H1 (cell line): ENCODE data around the gene TNS1. TPM values are rescaled to one million over a fixed set of nuclear protein-coding genes. Genes with fewer than 3 reads are reported as not detected.

Experiments
- CTCF ChIA-PET: fragments of 300-600 bp; sonication (Branson Sonifier 250); formaldehyde crosslinking; loops from one replicate; lab custom pipeline; 2021; ENCODE audit not compliant: partially characterized antibody; lab: Charles Lee
- POLR2A ChIA-PET: fragments of 300-600 bp; sonication (Branson Sonifier 250); formaldehyde crosslinking; loops from one replicate; lab custom pipeline; 2021; ENCODE audit warnings: inconsistent platforms; ENCODE audit not compliant: partially characterized antibody; lab: Charles Lee
- DNase-seq, 2 experiments: peaks; one replicate each; pipeline versions ENCODE4 v3.0.0 to v3.0.0-alpha.2; 2010 to 2022; ENCODE audit warnings: low spot score in 2 of 2, low read depth in 1 of 2, mixed read lengths in 1 of 2
- FAIRE-seq: peaks from 2 replicates; lab custom pipeline; 2011; peaks lifted over from hg19 to GRCh38; lab: Jason Lieb, UNC
- H2AFZ ChIP-seq: 2 replicates; pipeline ENCODE4 v1.8.1; 2012; ENCODE audit warnings: low read length, inconsistent platforms
- H2AK5ac ChIP-seq: 2 replicates; pipeline ENCODE4 v1.6.1; 2013; ENCODE audit warnings: low read depth, low read length
- H2BK120ac ChIP-seq: replicated peaks from 2 replicates; pipeline ENCODE3; 2013; ENCODE audit warnings: low read depth, low read length, inconsistent platforms
- H2BK12ac ChIP-seq: 2 replicates; pipeline ENCODE4 v1.6.1; 2013; ENCODE audit warnings: low read depth, low read length
- H2BK15ac ChIP-seq: 2 replicates; pipeline ENCODE4 v1.6.1; 2013; ENCODE audit warnings: low read length
- H2BK20ac ChIP-seq: 2 replicates; pipeline ENCODE4 v1.6.1; 2013; ENCODE audit warnings: low read length
- H2BK5ac ChIP-seq: 2 replicates; pipeline ENCODE4 v1.6.1; 2013; ENCODE audit warnings: low read depth, low read length
- H3K14ac ChIP-seq: 2 replicates; pipeline ENCODE4 v1.6.1; 2013; ENCODE audit warnings: inconsistent platforms; ENCODE audit not compliant: insufficient read length
- H3K18ac ChIP-seq: 2 replicates; pipeline ENCODE4 v1.6.1; 2013; ENCODE audit warnings: low read length; ENCODE audit errors: extremely low read depth
- H3K23ac ChIP-seq: 2 replicates; pipeline ENCODE4 v1.6.1; 2013; ENCODE audit warnings: inconsistent platforms; ENCODE audit not compliant: insufficient read length
- H3K23me2 ChIP-seq: 2 replicates; pipeline ENCODE4 v1.6.1; 2013; ENCODE audit warnings: low read depth, low read length
- H3K27ac ChIP-seq: 2 replicates; pipeline ENCODE4 v1.6.1; 2011; ENCODE audit warnings: low read depth, low read length, inconsistent platforms
- H3K27me3 ChIP-seq, 4 experiments: replicated peaks in 1 of 4; 1 replicate in 1 of 4; 2 replicates in 3 of 4; pipeline versions ENCODE4 v1.6.1 to v1.8.1; 2011 to 2013; ENCODE audit warnings: low read length in 3 of 4, mild to moderate bottlenecking in 3 of 4, inconsistent platforms in 2 of 4, mixed read lengths in 2 of 4, moderate library complexity in 1 of 4; ENCODE audit not compliant: control insufficient read depth in 3 of 4, insufficient read depth in 3 of 4; ENCODE audit errors: extremely low read depth in 1 of 4
- H3K36me3 ChIP-seq, 4 experiments: 2 replicates each; pipeline versions ENCODE4 v1.6.1 to v1.8.1; 2011 to 2013; ENCODE audit warnings: mild to moderate bottlenecking in 4 of 4, low read length in 3 of 4, moderate library complexity in 2 of 4, control low read depth in 1 of 4, inconsistent platforms in 1 of 4; ENCODE audit not compliant: insufficient read depth in 4 of 4, control insufficient read depth in 2 of 4
- H3K4ac ChIP-seq: replicated peaks from 2 replicates; pipeline ENCODE3; 2013; ENCODE audit warnings: low read length, low read depth, mixed read lengths, inconsistent platforms; ENCODE audit not compliant: insufficient read length
- H3K4me1 ChIP-seq, 4 experiments: replicated peaks in 1 of 4; 1 replicate in 1 of 4; 2 replicates in 3 of 4; pipeline versions ENCODE4 v1.6.1 to v1.8.1; 2011 to 2013; ENCODE audit warnings: low read length in 3 of 4, inconsistent platforms in 2 of 4, mixed read lengths in 1 of 4; ENCODE audit not compliant: insufficient read depth in 4 of 4, control insufficient read depth in 3 of 4
- H3K4me2 ChIP-seq, 2 experiments: 2 replicates each; pipeline versions ENCODE4 v1.6.1 to v1.8.1; 2011 to 2013; ENCODE audit warnings: low read depth in 2 of 2, low read length in 2 of 2, control low read depth in 1 of 2, inconsistent platforms in 1 of 2, mild to moderate bottlenecking in 1 of 2; ENCODE audit not compliant: insufficient read depth in 1 of 2
- H3K4me3 ChIP-seq, 4 experiments: fragments of 200-600, 300-600 bp in 1 of 4; sonication (generic), shearing (Covaris generic), sonication (Bioruptor Twin) in 1 of 4; 2 replicates each; pipeline versions ENCODE4 v1.5.1 to v1.8.1; 2011 to 2016; ENCODE audit warnings: low read length in 4 of 4, low read depth in 3 of 4, control low read depth in 2 of 4, inconsistent platforms in 2 of 4, mild to moderate bottlenecking in 2 of 4, mixed read lengths in 1 of 4, moderate library complexity in 1 of 4; ENCODE audit not compliant: insufficient read depth in 2 of 4; ENCODE audit errors: extremely low read depth in 1 of 4
- H3K56ac ChIP-seq: replicated peaks from 2 replicates; pipeline ENCODE3; 2013; ENCODE audit warnings: low read depth, mild to moderate bottlenecking, mixed read lengths, low read length, inconsistent platforms; ENCODE audit not compliant: insufficient read length
- H3K79me1 ChIP-seq: 2 replicates; pipeline ENCODE4 v1.6.1; 2013; ENCODE audit warnings: low read depth, low read length, control low read depth
- H3K79me2 ChIP-seq, 2 experiments: 2 replicates each; pipeline versions ENCODE4 v1.6.1 to v1.8.1; 2012 to 2013; ENCODE audit warnings: low read length in 2 of 2, mild to moderate bottlenecking in 2 of 2, inconsistent platforms in 1 of 2; ENCODE audit not compliant: insufficient read depth in 2 of 2, control insufficient read depth in 1 of 2
- H3K9ac ChIP-seq, 4 experiments: replicated peaks in 1 of 4; 1 replicate in 1 of 4; 2 replicates in 3 of 4; pipeline versions ENCODE4 v1.6.1 to v1.8.1; 2011 to 2013; ENCODE audit warnings: low read depth in 3 of 4, low read length in 3 of 4, control low read depth in 2 of 4, mild to moderate bottlenecking in 2 of 4, moderate library complexity in 2 of 4, inconsistent platforms in 1 of 4; ENCODE audit errors: extremely low read depth in 1 of 4
- H3K9me3 ChIP-seq, 2 experiments: 2 replicates each; pipeline versions ENCODE4 v1.6.1 to v1.8.1; 2012 to 2013; ENCODE audit warnings: mild to moderate bottlenecking in 2 of 2, moderate library complexity in 2 of 2, control low read depth in 1 of 2, inconsistent platforms in 1 of 2, low read depth in 1 of 2, low read length in 1 of 2, mixed read lengths in 1 of 2; ENCODE audit not compliant: insufficient read depth in 2 of 2
- H4K20me1 ChIP-seq, 2 experiments: replicated peaks in 1 of 2; 2 replicates each; pipeline versions ENCODE3 to v1.8.1; 2011 to 2013; ENCODE audit warnings: inconsistent platforms in 2 of 2, low read length in 2 of 2, mild to moderate bottlenecking in 1 of 2; ENCODE audit not compliant: insufficient read depth in 2 of 2, control insufficient read depth in 1 of 2
- H4K5ac ChIP-seq: 2 replicates; pipeline ENCODE4 v1.6.1; 2013; ENCODE audit warnings: low read length, low read depth, mixed read lengths, inconsistent platforms; ENCODE audit not compliant: insufficient read length
- H4K8ac ChIP-seq: 2 replicates; pipeline ENCODE4 v1.8.0; 2013; ENCODE audit warnings: mild to moderate bottlenecking, moderate library complexity, low read length, inconsistent platforms; ENCODE audit not compliant: insufficient read depth; ENCODE audit errors: extremely low read depth
- H4K91ac ChIP-seq: replicated peaks from 2 replicates; pipeline ENCODE3; 2013; ENCODE audit warnings: low read length, mixed read lengths, inconsistent platforms; ENCODE audit not compliant: insufficient read length
- GABPA ChIP-seq: IDR thresholded peaks from 2 replicates; pipeline ENCODE4 v1.6.1; 2011; ENCODE audit warnings: mild to moderate bottlenecking, low read length, moderate library complexity, borderline replicate concordance; ENCODE audit not compliant: insufficient read depth
- HDAC2 ChIP-seq, 2 experiments: fragments of 300-600 bp in 1 of 2; sonication (generic) in 1 of 2; IDR thresholded peaks; 2 replicates each; pipeline ENCODE4 v1.6.1; 2011 to 2012; ENCODE audit warnings: low read depth in 2 of 2, low read length in 2 of 2, mild to moderate bottlenecking in 2 of 2, moderate library complexity in 2 of 2, borderline replicate concordance in 1 of 2, inconsistent platforms in 1 of 2
- POLR2AphosphoS5 ChIP-seq: IDR thresholded peaks from 2 replicates; pipeline ENCODE4 v1.6.1; 2011; ENCODE audit warnings: low read depth, low read length
- RXRA ChIP-seq: IDR thresholded peaks from 2 replicates; pipeline ENCODE4 v1.6.1; 2011; ENCODE audit warnings: low read depth, mild to moderate bottlenecking, low read length, moderate library complexity; ENCODE audit not compliant: insufficient read depth
- SP2 ChIP-seq: IDR thresholded peaks from 2 replicates; pipeline ENCODE4 v1.6.1; 2012; ENCODE audit warnings: mild to moderate bottlenecking, low read length, inconsistent platforms
- WGBS, 2 experiments: shearing (Covaris generic) in 1 of 2; methylation state at CpG; one replicate each; pipeline versions ENCODE4 v1.1.6 to v1.1.7; 2013 to 2015; ENCODE audit warnings: low lambda C conversion rate in 2 of 2, mixed read lengths in 2 of 2, inconsistent platforms in 1 of 2, low coverage in 1 of 2, missing lambda C conversion rate in 1 of 2; ENCODE audit not compliant: insufficient replicate concordance in 2 of 2, insufficient coverage in 1 of 2, insufficient read length in 1 of 2; ENCODE audit errors: extremely low coverage in 1 of 2, missing lambda C conversion rate in 1 of 2; 5-methylcytosine and 5-hydroxymethylcytosine counted together
- polyA plus RNA-seq, 7 experiments: library from polyadenylated mRNA; depleted of rRNA in 3 of 7; stranded (reverse) in 5 of 7; unstranded in 2 of 7; fragments of >200 nt in 5 of 7; fragments of 200-250 nt in 2 of 7; gene quantifications; 1 replicate in 5 of 7; 2 replicates in 1 of 7; 4 replicates in 1 of 7; pipeline versions ENCODE4 v1.2.1 to v1.2.3, GENCODE V29; 2011 to 2013; ENCODE audit warnings: missing spikeins in 2 of 7, mixed read lengths in 2 of 7
- total RNA-seq: library from RNA; stranded (reverse); fragmentation: NEBNext Ultra II Directional; extraction: Animal tissue kit (Norgen Biotek cat#: 25700); gene quantifications from 2 replicates; pipeline ENCODE4 v1.2.1, GENCODE V29; 2021

The TNS1 gene
- total and polyA plus RNA-seq, 2 of the 8 experiments (the other 6 are each of a cell fraction or from before 2014, with no cell fraction given), result 1.5 to 5.1 TPM

DNA sequence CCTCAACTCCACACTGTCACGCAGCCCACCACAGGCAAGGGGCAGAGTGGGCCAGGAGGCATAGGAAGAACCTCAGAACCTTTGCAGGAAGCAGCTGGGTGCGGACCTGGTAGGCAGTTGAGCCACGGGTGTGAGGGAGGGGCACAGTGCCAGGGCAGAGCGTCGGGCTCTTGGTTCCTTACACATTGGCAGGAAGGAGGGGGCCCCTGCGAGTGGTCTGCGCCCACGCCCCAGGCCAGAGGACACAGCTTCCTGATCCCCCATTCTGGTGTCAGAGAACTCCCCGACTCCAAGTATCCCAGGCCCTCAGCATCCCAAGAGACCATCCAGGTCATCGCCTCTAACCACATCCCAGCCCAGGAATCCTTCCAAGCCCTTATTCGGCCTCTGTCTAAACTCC, 61.5 kb downstream of the TNS1 start:
- Histone ChIP-seq H4K8ac (no peak overlapping the region), H3K56ac (no peak overlapping the region), H3K4ac (no peak overlapping the region), H4K91ac (no peak overlapping the region), H3K4me3 (no peak overlapping the region), H3K79me2 (no peaks in the 10 kb centered on the region), H2BK12ac (no peak overlapping the region), H4K20me1 (no peaks in the 10 kb centered on the region), H3K9ac (no peak overlapping the region), H4K5ac (no peak overlapping the region), H2BK120ac (no peak overlapping the region), H2BK20ac (no peak overlapping the region), H3K4me1 (peaks cover 4 to 17% (median 12%) of the 10 kb centered on the region in 4 experiments), H3K18ac (no peak overlapping the region), H3K9me3 (no peaks in the 10 kb centered on the region), H3K23me2 (no peaks in the 10 kb centered on the region), H3K27me3 (no peaks in the 10 kb centered on the region; a peak in 1 of 7 replicates), H2AFZ (no peak overlapping the region), H3K4me2 (no peak overlapping the region), H3K23ac (no peak overlapping the region)
- FAIRE-seq, result no peak
- no peak for DNase-seq
- POLR2A ChIA-PET, result interaction anchor here (0.9 kb wide), 1 partner anchor 8 kb away, joined by 7 read pairs; no protein-coding TSS in a partner anchor
- TF ChIP-seq RXRA (no peak), HDAC2 (IDR thresholded peaks at IDR 0.05; ENCODE audit: borderline replicate concordance in 1 of 2, low read depth in 2 of 2, low read length in 2 of 2) (no peak), POLR2AphosphoS5 (no peak), SP2 (no peak), GABPA (no peak)
- TF ChIP-seq, all 59 proteins: peak for 0
- H2AK5ac ChIP-seq, result no peak overlapping the region
- no peak overlapping the region for H2BK15ac ChIP-seq
- no peak overlapping the region for H3K14ac ChIP-seq
- no peak overlapping the region for H2BK5ac ChIP-seq
- no peaks in the 10 kb centered on the region for H3K36me3 ChIP-seq
- no peak overlapping the region for H3K27ac ChIP-seq
- CTCF ChIA-PET, result interaction anchor here (4.7 to 22.2 kb wide), 3 partner anchors 6 to 49 kb away, joined by 26 to 480 read pairs (median 83); no protein-coding TSS in a partner anchor
- WGBS, 2 experiments, result 95% methylated on average over 5 of the region's 11 CpGs; no CpG with 5 or more reads in 1 of the 2 experiments
- H3K79me1 ChIP-seq, result no peaks in the 10 kb centered on the region; the same call in 1 of the 2 replicates
